Vagina (tissue), 2 donors: ENCODE measurements around the gene B3GAT3. TPM values are rescaled to one million over a fixed set of nuclear protein-coding genes. Genes with fewer than 3 reads are reported as not detected.
A peak's percentile ranks its signal among the peaks of the same experiment; 100 is the strongest.

Experiments used
- DNase-seq, 2 donors: peaks; one replicate each; pipeline ENCODE4 v3.0.0-alpha.2; 2017; ENCODE audit errors: extremely low spot score in 2 of 2
- H3K27ac ChIP-seq: fragments of 200-600 bp; sonication (generic); one replicate; pipeline ENCODE4 v1.5.1; 2019
- H3K27me3 ChIP-seq: fragments of 200-600 bp; sonication (generic); one replicate; pipeline ENCODE4 v1.5.1; 2019
- H3K36me3 ChIP-seq, 2 donors: fragments of 200-600 bp; sonication (generic); one replicate each; pipeline ENCODE4 v1.5.1; 2017 to 2019
- H3K4me1 ChIP-seq: fragments of 200-600 bp; sonication (generic); one replicate; pipeline ENCODE4 v1.5.1; 2019
- H3K4me3 ChIP-seq, 2 donors: fragments of 200-600 bp; sonication (generic); 1 replicate in 1 of 2; 2 replicates in 1 of 2; pipeline ENCODE4 v1.5.1; 2016 to 2019
- H3K9me3 ChIP-seq: fragments of 200-600 bp; sonication (generic); one replicate; pipeline ENCODE4 v1.5.1; 2019
- CTCF ChIP-seq, 3 experiments: fragments of 450-650 bp in 2 of 3; fragments of 200-600 bp in 1 of 3; sonication (generic) in 1 of 3; IDR thresholded peaks; one replicate each; pipeline ENCODE4 v1.5.1; 2017 to 2019; ENCODE audit warnings: antibody characterized with exemption in 3 of 3, mild to moderate bottlenecking in 2 of 3, moderate library complexity in 2 of 3
- POLR2A ChIP-seq, 2 donors: fragments of 450-650 bp; IDR thresholded peaks; one replicate each; pipeline ENCODE4 v1.6.1; 2017; ENCODE audit warnings: antibody characterized with exemption in 2 of 2, mild to moderate bottlenecking in 2 of 2, moderate library complexity in 2 of 2
- POLR2AphosphoS5 ChIP-seq, 2 donors: sonication (generic); formaldehyde crosslinking; IDR thresholded peaks; one replicate each; pipeline ENCODE4 v1.9.0; 2017; ENCODE audit warnings: antibody characterized with exemption in 2 of 2, mild to moderate bottlenecking in 2 of 2, low read depth in 1 of 2; ENCODE audit not compliant: insufficient read depth in 1 of 2
- intact Hi-C: fragments of 100-400 bp; cut with DNase I; formaldehyde crosslinking; loops from one replicate; pipeline ENCODE4 v1.15.1; 2023
- total RNA-seq: library from RNA; depleted of rRNA; stranded (reverse); fragments of >200 nt; gene quantifications from one replicate; pipeline ENCODE4 v1.2.3, GENCODE V29; 2016

Gene B3GAT3
- total RNA-seq, 1 donor from 2014 or later, result 41.7 TPM

GRCh38 chr11:62577046-62577714, 44.6 kb downstream of the B3GAT3 start:
- no peaks in the 10 kb centered on the region for H3K27me3 ChIP-seq
- no peaks in the 10 kb centered on the region for H3K9me3 ChIP-seq
- no peak for DNase-seq
- no peak overlapping the region for H3K4me3 ChIP-seq
- H3K4me1 ChIP-seq, result peaks cover 37% of the 10 kb centered on the region
- TF ChIP-seq POLR2AphosphoS5 (IDR thresholded peaks at IDR 0.05; ENCODE audit: insufficient read depth in 1 of 2, low read depth in 1 of 2) (peak in 1 of 2 donors; percentile 71), POLR2A (IDR thresholded peaks at IDR 0.05) (no peak)
- intact Hi-C loops, result no loop called here
- H3K27ac ChIP-seq, result peak overlapping the region; percentile 100
- H3K36me3 ChIP-seq, result peaks cover 0 to 23% of the 10 kb centered on the region in 2 donors

- intact Hi-C loops, result no loop called here
- TF ChIP-seq POLR2AphosphoS5 (IDR thresholded peaks at IDR 0.05; ENCODE audit: insufficient read depth in 1 of 2, low read depth in 1 of 2), result no peak
- no peak for TF ChIP-seq CTCF (IDR thresholded peaks at IDR 0.05)
- no peak for TF ChIP-seq POLR2A (IDR thresholded peaks at IDR 0.05)
- Histone ChIP-seq H3K9me3 (no peaks in the 10 kb centered on the region), H3K4me3 (peak overlapping the region in 1 of 2 donors; percentile 84), H3K36me3 (peaks cover 0 to 37% of the 10 kb centered on the region in 2 donors), H3K27ac (peak overlapping the region; percentile 100), H3K27me3 (no peaks in the 10 kb centered on the region), H3K4me1 (peaks cover 38% of the 10 kb centered on the region)
- DNase-seq, result no peak
Observed at GRCh38 chr11:62575837-62576236, 45.9 kb downstream of the B3GAT3 start.

DNA sequence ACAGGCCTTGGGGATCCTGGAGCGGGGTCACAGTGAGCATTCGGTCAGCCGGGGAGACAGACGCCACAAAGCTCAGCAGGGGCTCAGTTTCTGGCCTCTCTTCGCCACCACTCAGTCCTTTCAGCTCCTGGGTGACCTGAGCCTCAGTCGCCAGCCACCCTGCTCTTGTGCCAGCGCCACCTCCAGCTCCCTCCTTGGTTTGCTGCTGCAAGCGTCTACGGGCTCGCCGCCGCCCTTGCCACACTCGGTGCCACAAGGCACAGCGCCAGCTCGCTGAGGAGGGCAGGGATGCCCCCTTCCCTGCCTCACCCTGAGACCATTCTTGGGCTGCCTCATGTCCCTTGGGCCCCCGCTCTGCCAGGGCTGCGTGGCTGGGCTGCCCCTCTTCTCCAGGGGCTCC, 46.6 kb downstream of the B3GAT3 start:
- DNase-seq, result no peak
- H3K36me3 ChIP-seq, result peaks cover 0 to 44% of the 10 kb centered on the region in 2 donors
- intact Hi-C loops, result no loop called here
- H3K27ac ChIP-seq, result peak overlapping the region; percentile 100
- no peak for TF ChIP-seq POLR2AphosphoS5 (IDR thresholded peaks at IDR 0.05; ENCODE audit: insufficient read depth in 1 of 2, low read depth in 1 of 2)
- peak overlapping the region; percentile 79 to 84 for H3K4me3 ChIP-seq
- H3K4me1 ChIP-seq, result peaks cover 44% of the 10 kb centered on the region
- H3K9me3 ChIP-seq, result no peaks in the 10 kb centered on the region
- H3K27me3 ChIP-seq, result no peaks in the 10 kb centered on the region

DNA sequence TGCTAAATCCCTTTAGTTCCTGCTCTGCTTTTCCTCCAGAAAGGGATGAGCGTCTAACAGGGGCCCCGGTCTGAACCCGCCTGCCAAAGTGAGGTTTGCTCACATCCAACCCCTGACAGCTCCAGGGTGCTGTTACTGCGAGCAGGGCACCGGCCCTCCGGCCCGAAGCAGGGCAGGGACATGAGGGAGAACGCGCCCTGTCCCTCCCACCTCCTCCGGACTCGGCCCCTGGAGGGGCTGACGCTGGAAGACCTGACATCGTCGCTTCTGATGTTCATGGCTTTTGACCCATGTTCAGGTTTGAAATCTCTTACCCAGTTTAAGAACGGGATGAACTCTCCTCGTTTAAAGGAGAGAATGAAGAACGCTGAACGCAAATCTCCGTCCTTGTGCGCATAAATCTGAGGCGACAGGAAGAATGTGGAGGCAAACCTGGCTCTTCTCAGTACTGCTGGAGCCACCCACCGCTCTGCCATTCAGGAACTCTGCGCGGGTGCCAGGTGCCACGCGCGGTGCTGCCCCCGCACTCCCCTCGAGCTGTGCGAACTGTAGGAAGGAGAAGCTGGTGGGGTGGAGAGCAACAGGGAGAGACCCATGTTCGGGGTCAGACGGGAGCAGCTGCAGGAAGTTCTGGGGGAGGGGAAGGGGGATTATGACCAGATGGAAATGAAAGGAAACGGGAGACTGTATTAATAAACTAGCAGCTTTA, 47.3 kb downstream of the B3GAT3 start:
- intact Hi-C loops, result loop anchor here (1.0 kb wide), 1 partner anchor 29 kb away; no protein-coding TSS in a partner anchor
- H3K4me1 ChIP-seq, result peaks cover 50% of the 10 kb centered on the region
- peak overlapping the region; percentile 100 for H3K27ac ChIP-seq
- H3K36me3 ChIP-seq, result peaks cover 0 to 50% of the 10 kb centered on the region in 2 donors
- no peak for TF ChIP-seq POLR2A (IDR thresholded peaks at IDR 0.05)
- no peak for TF ChIP-seq CTCF (IDR thresholded peaks at IDR 0.05)
- TF ChIP-seq POLR2AphosphoS5 (IDR thresholded peaks at IDR 0.05; ENCODE audit: insufficient read depth in 1 of 2, low read depth in 1 of 2), result peak in 1 of 2 donors; percentile 62
- no peaks in the 10 kb centered on the region for H3K9me3 ChIP-seq
- DNase-seq, result no peak
- peak overlapping the region; percentile 79 to 84 for H3K4me3 ChIP-seq
- no peaks in the 10 kb centered on the region for H3K27me3 ChIP-seq

DNA sequence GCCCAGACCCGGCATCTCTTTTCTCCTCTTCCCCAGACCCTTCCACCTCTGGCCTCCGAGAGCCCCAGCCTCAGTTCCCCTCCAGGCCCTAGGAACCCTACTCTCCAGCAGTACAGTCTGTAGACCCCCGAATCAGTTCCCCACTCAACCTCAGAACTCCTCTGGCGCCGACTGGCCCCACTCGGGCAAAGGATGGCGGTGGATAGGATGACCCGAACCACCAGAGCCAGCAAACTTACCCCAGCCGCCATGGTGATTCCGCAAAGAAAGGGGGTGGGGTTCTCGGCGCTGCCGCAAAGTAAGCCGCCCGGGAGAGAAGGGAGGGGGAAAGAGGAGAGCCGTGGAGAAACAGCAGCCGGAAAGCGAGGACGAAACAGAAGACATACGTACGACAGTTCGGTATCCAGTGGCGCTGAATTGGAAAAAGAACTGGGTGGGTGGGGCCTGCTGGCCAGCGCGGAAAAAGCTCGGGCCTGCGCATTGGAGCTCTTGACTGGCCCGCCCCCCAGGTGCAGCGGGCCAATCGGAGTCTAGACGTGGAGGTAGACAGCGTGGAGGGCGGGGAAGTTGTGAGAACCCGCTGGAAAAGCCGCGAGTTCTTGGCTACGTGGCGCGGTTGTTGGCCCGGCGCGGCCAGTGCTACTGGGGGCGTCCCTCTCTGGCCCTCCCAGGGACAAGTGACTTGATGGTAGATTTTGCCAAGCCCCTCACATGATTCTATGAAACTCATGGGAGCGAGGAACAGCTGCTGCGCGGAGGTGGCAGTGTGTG, 48.0 kb downstream of the B3GAT3 start, which contains the start of gene EEF1G:
Gene EEF1G, minus strand, starts transcription at position 300 of the 771 bp plus-strand sequence. Its CDS starts 49 bp downstream, at position 251.
- Histone ChIP-seq H3K9me3 (no peaks in the 10 kb centered on the region), H3K4me3 (peak within 1 kb of the TSS; percentile 79 to 84), H3K36me3 (peaks cover 0 to 52% of the 10 kb centered on the region in 2 donors), H3K27me3 (no peaks in the 10 kb centered on the region), H3K27ac (peak within 1 kb of the TSS; percentile 100), H3K4me1 (peaks cover 54% of the 10 kb centered on the region)
- TF ChIP-seq POLR2A (IDR thresholded peaks at IDR 0.05), result peak in 1 of 2 donors; percentile 88
- peak in 1 of 3 experiments; percentile 6 for TF ChIP-seq CTCF (IDR thresholded peaks at IDR 0.05)
- peak; percentile 98 to 99 for TF ChIP-seq POLR2AphosphoS5 (IDR thresholded peaks at IDR 0.05; ENCODE audit: insufficient read depth in 1 of 2, low read depth in 1 of 2)
- intact Hi-C loops, result loop anchor here (1.0 kb wide), 1 partner anchor 28 kb away; no protein-coding TSS in a partner anchor
- peak in 1 of 2 donors; percentile 100 for DNase-seq
